Hematopoietic multipotent progenitor cell treated with erythropoietin and hydrocortisone succinate and interleukin-3 and kit ligand, for 17 days (in vitro differentiated cells): ENCODE measurements around the gene DPY19L3.
"Not testable (repeated sequence)": the region's sequence is repeated elsewhere in the genome, so short reads cannot be mapped to it uniquely, and the experiment has no call there.

Experiments used
- DNase-seq: peaks from one replicate; pipeline ENCODE4 v3.0.0-alpha.2; 2015; ENCODE audit warnings: low spot score

DPY19L3 gene, protein sequence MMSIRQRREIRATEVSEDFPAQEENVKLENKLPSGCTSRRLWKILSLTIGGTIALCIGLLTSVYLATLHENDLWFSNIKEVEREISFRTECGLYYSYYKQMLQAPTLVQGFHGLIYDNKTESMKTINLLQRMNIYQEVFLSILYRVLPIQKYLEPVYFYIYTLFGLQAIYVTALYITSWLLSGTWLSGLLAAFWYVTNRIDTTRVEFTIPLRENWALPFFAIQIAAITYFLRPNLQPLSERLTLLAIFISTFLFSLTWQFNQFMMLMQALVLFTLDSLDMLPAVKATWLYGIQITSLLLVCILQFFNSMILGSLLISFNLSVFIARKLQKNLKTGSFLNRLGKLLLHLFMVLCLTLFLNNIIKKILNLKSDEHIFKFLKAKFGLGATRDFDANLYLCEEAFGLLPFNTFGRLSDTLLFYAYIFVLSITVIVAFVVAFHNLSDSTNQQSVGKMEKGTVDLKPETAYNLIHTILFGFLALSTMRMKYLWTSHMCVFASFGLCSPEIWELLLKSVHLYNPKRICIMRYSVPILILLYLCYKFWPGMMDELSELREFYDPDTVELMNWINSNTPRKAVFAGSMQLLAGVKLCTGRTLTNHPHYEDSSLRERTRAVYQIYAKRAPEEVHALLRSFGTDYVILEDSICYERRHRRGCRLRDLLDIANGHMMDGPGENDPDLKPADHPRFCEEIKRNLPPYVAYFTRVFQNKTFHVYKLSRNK

DNA sequence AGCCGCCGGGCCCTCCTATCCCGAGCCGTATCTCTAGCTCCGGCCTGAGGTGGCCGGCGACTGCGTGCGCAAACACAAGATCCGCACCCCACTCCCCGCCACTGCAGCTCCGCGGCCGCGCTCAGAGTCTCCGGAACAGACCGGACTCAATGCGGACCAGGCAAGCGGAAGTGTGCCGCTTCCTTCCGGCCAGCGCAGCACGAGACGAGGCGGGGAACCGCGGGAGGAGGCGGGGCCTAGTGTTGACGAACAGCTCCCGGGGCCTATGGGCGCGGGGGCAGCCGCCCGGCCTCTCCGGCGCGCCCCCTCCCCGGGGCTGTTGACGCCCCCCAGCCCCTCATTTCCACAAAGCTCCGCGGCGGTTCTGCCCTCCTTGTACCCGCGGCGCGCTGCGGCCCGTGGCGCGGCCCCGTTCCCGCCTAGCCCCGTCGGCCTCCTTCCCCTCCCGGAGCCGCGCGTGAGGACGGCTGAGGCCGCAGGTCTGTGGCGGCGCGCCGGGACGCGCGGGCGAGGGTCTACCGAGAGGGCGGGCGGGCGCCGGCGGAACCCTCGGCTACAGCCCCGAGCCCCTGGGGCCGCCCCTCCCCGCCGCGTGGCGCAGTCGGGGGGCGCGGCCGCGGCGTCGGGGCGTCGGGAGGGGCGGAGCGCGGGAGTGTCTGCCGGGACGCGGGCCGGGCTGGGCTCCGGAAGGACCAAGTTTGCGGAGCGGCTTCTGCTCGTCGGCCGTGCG is at the start of gene DPY19L3:
TSS of gene DPY19L3 (plus strand) at position 340 of the 730 bp plus-strand sequence. CDS start 2,484 bp downstream, outside the sequence.
- peak; percentile 83 for DNase-seq

DNA sequence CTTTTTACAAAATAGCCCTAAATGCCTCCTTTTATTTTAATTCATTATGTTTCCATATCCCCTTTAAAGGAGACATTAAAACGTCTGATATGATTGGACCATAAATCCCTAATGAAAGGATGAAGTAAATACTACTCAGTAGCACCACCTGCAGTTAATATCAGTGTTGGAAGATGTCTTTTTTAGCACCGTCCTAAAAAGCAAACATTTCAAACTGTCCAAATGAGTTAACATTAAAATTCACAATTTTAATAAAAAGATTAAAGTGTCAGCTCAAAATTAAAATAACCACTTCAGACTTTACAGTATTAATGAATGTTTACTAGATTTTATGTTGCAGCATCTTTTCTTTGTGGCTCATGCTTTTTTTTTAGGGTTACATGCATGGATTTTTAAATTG is 47.9 kb upstream of the DPY19L3 start:
- DNase-seq: peak; percentile 33

DNA sequence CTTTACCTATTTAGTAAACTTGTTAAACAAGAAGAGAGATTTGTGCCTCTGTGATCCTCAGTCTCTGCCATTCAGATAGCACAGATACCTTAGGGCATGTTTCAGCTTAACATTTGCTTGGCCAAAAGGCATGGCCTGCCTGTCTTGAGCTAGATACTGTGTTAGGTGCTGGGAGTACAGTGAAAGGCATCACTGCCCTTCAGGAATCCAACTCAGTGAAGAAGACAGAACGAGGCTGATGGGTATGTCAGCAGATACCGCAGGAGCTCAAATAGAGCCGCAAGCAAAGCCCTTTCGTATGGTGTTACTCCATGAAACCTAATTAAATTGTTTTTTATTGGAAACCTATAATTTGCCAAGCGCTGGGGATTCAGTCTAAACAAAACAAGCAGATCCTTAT is 47.2 kb upstream of the DPY19L3 start:
- DNase-seq: no peak

DNA sequence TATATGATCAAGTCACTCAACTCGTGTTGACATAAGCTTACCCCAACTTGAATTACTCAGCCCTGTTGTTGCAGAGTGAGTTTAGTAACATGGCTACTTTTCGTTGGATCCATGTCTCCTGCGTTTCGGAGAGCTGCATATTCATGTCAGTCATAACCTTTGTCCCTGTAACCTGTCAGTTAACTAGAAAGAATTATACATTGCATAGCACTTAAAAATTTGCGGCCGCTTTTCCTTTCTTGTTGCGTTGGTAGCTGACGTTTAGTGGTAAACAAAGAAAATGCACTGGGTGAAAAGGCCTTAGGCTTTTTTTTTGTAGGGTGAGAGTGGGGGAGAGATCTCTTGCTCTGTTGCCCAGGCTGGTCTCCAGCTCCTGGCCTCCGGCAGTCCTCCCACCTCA is 46.0 kb upstream of the DPY19L3 start:
- DNase-seq: no peak

DNA sequence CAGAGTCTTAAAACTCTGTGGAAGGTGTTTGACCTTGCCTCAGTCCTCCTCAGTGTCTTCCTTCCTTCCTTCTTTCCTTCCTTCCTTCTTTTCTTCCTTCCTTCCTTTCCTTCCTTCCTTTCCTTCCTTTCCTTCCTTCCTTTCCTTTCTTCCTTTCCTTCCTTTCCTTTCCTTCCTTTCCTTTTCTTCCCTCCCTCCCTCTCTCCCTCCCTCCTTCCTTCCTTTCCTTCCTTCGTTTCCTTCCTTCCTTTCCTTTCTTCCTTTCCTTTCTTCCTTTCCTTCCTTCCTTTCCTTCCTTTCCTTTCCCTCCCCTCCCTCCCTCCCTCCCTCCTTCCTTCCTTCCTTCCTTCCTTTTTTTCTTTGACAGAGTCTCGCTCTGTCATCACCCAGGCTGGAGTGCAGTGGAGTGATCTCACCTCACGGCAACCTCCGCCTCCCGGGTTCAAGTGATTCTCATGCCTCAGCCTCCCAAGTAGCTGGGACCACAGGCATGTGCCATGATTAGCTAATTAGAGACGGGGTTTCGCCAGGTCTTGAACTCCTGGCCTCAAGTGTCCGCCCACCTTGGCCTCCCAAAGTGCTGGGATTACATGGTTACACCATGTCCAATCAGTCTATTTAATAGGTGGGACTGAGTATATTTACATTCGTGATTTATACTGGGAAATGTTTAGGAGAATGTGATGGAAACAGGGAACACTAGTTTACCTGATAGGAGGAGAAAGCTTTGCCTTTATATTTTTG is 43.8 kb upstream of the DPY19L3 start:
- DNase-seq: no peak

DNA sequence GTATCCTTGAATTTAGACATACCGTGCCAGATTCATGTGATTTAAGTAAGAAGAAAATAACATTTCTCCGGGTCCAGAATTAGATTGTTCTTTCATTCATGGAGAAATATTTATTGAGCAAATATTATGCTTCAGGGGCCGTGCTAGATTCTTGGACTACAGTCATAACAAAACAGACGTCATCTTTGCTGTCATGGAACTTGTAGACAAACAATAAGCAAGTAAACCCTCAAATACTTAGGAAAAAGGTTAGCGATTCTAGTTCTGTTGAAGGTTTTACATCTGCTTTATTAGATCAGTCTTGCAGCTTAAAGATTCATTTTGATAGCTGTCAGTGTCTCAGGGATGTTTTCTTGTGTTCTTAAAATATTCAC is 43.3 kb upstream of the DPY19L3 start:
- no peak for DNase-seq

DNA sequence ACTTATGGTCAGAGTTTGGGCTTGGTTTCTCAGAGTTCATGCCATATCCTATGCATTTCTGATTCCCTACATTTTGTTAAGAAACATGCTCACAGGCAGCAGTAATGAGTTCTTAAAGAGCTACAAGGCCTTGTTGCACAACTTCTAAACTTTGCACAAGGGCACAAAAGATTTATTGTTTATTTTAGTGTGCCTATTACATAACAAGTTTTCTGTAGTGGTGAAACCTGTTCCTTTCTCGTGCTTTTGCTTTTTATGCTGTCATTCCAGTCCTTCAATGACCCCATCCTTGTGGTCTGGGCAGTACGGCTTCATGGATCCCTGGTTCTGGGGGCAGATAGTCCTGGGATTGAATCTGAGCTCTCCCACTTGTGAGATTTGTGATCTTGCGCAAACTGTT is 42.4 kb upstream of the DPY19L3 start:
- DNase-seq: no peak

DNA sequence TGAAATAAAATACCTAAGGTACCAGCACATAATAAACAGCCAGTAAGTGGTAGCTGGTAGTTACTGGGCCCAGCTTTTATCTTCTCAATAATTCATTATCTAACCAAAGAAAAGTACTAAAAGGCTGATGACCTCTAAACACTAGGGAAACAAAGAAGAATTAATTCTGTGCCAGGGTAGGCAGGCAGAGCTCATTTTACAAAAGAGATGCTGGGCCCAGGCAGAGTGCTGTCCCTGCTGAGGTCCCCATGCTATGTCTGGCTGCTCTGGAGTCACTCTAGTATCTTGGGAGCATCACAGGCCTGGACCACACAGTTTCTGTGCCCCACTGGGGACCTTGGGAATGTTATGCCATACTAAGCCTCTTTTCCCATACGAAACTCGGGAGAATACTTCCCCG is 41.9 kb upstream of the DPY19L3 start:
- no peak for DNase-seq

DNA sequence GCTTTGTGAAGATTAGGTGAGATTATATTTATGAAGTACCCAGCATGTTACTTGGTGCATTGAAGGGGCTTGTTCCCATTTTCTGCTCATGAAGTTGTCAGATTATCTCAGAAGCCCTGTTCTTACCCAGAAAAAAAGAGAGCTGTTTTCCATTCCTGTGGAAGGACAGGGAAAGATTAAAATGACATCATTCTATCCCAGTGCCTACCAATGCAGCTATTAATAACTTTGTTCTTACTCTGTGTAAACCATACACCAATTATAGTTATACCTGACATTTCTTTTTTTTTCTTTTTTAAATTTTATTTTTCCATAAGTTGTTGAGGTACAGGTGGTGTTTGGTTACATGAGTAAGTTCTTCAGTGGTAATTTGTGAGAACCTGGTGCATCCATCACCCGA is 41.5 kb upstream of the DPY19L3 start:
- no peak for DNase-seq

DNA sequence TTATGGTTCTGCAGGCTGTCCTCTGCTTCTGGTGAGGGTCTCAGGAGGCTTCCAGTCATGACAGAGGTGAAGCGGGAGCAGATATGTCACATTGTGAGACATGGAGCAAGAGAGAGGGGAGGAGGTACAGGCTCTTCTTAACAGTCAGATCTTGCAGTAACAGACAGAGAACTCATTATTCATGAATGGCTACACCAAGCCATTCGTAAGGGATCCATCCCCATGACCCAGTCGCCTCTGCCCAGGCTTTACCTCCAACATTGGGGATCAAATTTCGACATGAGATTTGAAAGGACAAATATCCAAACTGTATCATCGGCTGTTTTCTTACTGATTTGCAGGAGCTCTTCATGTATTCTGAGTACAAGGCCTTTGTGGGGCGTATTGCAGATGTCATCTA is 38.5 kb upstream of the DPY19L3 start:
- no peak for DNase-seq

DNA sequence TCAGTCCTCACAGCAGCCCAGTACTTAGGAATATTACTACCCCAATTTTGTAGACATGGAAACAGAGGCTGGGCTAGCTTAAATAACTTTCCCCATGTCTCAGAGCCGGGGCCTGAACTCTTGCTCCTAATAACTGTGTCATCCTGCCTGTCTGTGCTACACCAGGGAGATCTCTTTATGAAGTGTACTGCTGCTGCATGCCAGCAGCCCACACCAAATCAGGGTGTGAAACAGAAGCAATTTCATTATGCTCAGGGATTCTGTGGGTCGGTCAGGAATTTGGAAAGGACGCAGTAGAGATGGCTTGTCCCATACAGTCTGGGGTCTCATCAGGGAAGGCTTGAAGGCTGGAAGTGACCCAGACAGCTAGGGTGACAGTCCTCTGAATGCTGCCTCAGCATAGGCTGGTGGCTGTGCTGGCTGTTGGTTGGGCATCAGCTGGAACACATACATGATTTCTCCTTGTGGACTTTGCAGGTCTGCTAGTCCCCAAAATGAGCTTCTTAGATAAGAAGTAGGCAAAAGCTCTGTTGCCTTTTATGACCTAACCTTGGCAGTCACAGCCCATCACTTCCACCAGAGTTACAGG is 37.5 kb upstream of the DPY19L3 start:
- DNase-seq: no peak

DNA sequence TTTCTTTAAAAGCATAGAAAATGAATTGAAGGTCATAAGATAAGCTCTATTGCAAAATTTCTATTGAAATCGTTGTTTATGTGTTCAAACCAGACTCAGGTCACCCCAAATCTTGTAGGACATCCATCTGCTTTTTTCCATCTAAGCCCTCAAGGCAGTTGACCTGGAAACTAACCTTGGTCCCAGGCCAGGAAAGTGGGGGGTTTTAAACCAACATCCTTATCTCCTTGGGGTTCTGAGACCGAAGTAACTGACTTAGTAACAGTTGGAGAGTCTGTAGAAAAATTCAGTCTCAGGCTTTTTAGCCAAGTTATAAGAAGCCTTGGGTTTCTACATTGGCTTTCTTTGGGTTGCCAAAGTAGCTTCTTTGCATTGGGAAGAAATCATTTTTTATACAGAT is 36.8 kb upstream of the DPY19L3 start:
- no peak for DNase-seq

DNA sequence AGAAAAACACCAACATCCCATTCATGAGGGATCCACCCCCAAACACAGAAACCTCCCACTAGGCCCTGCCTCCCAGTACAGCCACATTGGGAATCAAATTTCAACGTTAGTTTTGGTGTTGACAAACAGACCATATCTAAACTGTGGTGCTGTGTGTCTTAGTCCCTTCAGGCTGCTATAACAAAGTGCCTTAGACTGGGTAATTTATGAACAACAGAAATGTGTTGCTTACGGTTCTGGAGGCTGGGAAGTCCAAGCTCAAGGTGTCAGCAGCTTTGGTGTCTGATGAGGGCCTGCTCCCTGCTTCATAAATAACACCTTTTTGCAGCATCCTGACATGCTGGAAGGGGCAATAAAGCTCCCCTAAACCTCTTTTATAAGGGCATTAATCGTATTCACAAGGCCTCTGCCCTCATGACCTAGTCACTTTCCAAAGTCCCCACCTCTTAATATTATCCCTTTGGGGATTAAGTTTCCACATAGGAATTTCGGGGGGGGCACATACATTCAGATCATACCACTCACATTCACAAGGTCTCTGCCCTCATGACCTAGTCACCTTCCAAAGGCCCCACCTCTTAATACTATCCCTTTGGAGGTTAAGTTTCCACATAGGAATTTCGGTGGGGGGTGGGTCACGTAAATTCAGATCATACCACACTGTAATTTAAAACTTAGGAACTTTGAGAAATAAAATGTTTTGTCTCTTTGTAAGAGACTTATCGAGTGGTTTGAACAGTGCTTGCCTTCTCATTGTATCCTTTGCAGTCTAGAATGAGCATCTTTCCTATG is 32.6 kb upstream of the DPY19L3 start:
- DNase-seq: no peak

DNA sequence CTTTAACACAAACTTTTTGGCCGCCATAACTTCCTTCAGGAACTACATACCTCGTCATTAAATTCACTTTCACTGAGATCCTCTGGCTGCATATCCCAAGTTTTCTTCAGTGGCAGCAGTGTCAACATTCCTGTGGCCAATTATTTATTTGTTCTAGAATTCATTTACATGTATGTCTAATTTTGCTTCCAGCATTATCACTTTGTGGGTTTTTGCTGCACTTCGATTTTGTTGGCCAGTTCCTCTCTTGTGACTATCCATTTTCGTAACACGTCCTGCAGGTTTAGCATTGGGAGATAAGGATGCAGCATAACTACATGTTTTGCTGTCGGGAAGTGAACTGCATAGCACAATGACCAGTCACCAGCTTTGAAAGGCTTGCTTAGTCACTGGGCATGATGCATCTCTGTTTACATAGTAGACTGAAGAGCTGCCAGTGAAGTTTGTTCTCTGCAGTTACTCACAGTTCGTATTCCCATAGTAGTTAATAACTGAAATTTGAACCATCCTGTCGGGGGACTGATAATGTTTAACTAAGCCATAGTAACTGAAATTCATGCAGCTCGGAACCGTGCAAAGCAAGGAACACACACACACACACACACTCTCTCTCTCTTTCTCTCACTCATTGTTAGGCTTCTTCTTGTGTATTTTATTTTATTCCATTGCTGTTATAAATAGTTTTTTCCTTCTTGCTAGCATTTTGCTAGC is 31.8 kb upstream of the DPY19L3 start:
- peak; percentile 55 for DNase-seq

DNA sequence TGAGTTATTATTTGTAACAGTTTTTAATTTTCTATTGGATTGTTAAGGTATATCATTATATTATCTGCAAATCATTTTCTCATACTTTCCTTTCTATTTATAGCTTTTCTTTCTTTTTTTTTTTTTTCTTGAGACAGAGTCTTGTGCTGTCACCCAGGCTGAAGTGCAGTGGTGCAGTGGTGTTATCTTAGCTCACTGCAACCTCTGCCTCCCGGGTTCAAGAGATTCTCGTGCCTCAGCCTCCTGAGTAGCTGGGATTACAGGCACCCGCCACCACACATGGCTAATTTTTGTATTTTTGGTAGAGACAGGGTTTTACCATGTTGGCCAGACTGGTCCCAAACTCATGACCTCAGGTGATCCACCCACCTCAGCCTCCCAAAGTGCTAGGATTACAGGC is 31.2 kb upstream of the DPY19L3 start:
- not testable (repeated sequence) for DNase-seq

DNA sequence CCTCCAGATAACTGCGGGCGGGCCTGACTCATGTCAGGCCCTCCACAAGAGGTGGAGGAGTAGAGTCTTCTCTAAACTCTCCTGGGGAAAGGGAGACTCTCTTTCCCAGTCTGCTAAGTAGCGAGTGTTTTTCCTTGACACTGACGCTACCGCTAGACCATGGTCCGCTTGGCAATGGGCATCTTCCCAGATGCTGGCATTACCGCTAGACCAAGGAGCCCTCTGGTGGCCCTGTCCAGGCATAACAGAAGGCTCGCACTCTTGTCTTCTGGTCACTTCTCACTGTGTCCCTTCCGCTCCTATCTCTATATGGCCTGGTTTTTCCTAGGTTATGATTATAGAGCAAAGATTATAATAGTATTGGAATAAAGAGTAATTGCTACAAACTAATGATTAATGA is 28.5 kb upstream of the DPY19L3 start:
- not testable (repeated sequence) for DNase-seq

DNA sequence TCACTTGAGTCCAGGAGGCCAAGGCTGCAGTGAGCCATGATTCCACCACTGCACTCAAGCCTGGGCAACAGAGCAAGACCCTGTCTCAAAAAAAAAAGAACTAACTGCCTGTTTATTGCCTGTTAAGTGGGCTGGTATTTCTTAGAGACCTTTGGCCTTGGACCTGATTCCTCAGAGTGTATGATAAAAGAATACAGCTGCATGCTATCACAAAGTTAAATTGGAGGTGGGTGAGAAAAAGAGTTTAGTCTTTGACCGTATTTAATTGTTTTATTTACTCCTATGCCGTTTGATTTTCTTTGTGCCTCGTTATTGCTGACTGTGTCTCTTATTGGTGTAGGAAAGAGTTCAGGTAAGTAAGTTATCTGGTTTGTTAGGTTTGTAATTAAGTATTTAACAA is 25.3 kb upstream of the DPY19L3 start:
- DNase-seq: no peak

DNA sequence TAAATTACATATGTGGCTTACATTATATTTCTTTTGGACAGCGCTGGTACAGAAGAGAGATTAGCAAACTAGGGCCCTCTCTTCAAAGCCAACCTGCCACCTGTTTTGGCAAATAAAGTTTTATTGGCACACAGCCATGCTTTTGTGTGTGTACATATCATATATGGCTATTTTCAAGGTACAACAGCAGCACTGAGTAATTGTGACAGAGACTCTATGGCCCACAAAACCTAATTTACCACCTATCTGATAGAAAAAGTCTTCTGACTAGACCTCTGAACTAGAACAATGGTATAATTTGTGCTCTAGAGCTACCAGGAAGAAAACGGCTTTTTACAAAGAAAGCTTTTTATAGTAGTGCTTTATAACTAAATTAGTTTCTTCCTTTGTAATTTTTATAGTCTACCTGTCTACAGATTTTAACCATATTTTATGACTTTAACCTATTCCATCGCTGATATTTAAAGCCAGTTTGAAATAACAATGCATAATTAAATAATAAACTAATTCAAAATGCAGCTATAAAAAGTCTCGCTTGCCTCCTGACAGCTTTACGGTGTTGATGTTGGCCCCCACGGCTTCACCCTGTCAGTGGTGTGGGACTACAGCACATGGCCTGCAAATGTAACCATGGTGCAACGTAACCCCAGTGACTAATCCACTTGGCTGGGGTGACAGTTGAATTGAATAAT is 17.7 kb upstream of the DPY19L3 start:
- no peak for DNase-seq

DNA sequence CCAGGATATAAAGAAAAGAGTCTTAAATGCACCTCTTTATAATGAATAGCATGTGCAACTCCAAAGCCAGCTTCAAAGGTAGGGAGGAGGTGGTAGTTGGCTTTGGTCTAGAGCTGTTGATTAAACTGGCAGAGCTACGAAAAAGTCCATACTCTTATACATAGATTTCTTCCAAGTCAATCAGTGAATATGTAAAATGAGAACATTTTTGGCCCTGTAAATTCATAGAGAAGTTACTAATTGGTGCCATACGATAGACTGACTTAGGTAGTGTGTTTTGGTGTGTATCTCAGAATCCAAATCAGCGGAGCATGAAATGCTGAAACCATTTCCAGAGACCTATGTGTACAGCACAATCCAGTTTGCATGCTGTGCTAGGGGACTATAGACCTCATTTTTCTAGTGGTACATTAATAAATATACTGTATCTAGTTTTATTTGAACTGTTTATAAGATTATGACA is 17.1 kb upstream of the DPY19L3 start:
- DNase-seq: no peak

DNA sequence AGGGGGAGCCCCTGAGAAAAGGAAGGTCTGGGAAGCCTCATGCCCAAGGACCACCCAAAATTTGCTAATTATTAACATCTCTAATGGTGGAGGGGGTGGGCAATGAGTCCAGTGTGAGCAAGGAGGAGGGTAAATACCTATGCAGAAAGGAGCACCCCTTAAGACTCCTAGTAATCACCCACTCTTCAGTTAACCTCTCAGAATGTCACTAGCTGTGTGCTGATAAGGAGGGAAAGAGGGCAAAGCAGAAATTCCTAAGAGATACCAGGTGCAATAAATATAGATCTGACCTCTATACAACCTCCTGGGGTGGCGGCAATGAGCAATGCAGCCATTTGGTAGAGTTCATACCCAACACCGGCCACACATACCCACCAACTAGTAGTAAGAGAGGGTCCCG is 12.7 kb upstream of the DPY19L3 start:
- no peak for DNase-seq
